ENCODE results near the gene NHSL1. TPM values are rescaled to one million over a fixed set of nuclear protein-coding genes. Genes with fewer than 3 reads are reported as not detected.

Gene NHSL1
- total RNA-seq, 1 donor from 2014 or later, result 72.3 TPM

- peaks cover 6% of the 10 kb centered on the region for H3K4me1 Mint-ChIP-seq (ENCODE audit: unreplicated experiment)
- H3K36me3 Mint-ChIP-seq (ENCODE audit: low read depth, unreplicated experiment), result peaks cover 25% of the 10 kb centered on the region
- no peaks in the 10 kb centered on the region for H3K27me3 Mint-ChIP-seq (ENCODE audit: unreplicated experiment)
- no peak for TF ChIP-seq CTCF (IDR thresholded peaks at IDR 0.05; ENCODE audit: unreplicated experiment)
- no peak overlapping the region for H3K4me3 Mint-ChIP-seq (ENCODE audit: unreplicated experiment)
- H3K9me3 Mint-ChIP-seq (ENCODE audit: unreplicated experiment), result no peaks in the 10 kb centered on the region
- DNase-seq (ENCODE audit: low spot score), result no peak
- no peak overlapping the region for H3K27ac Mint-ChIP-seq (ENCODE audit: unreplicated experiment)
Measured at GRCh38 chr6:138467901-138468300, 31.4 kb downstream of the NHSL1 start.

GRCh38 chr6:138465007-138465645 lies 34.2 kb downstream of the NHSL1 start:
- H3K9me3 Mint-ChIP-seq (ENCODE audit: unreplicated experiment), result no peaks in the 10 kb centered on the region
- no peak for DNase-seq (ENCODE audit: low spot score)
- H3K27ac Mint-ChIP-seq (ENCODE audit: unreplicated experiment), result peak overlapping the region; percentile 14
- peaks cover 6% of the 10 kb centered on the region for H3K4me1 Mint-ChIP-seq (ENCODE audit: unreplicated experiment)
- H3K36me3 Mint-ChIP-seq (ENCODE audit: low read depth, unreplicated experiment), result peaks cover 45% of the 10 kb centered on the region
- no peak for TF ChIP-seq CTCF (IDR thresholded peaks at IDR 0.05; ENCODE audit: unreplicated experiment)
- peak overlapping the region; percentile 3 for H3K4me3 Mint-ChIP-seq (ENCODE audit: unreplicated experiment)
- peaks cover 2% of the 10 kb centered on the region for H3K27me3 Mint-ChIP-seq (ENCODE audit: unreplicated experiment)

- peaks cover 2% of the 10 kb centered on the region for H3K27me3 Mint-ChIP-seq (ENCODE audit: unreplicated experiment)
- H3K36me3 Mint-ChIP-seq (ENCODE audit: low read depth, unreplicated experiment), result peaks cover 39% of the 10 kb centered on the region
- H3K27ac Mint-ChIP-seq (ENCODE audit: unreplicated experiment), result no peak overlapping the region
- no peak for DNase-seq (ENCODE audit: low spot score)
- peaks cover 6% of the 10 kb centered on the region for H3K4me1 Mint-ChIP-seq (ENCODE audit: unreplicated experiment)
- TF ChIP-seq CTCF (IDR thresholded peaks at IDR 0.05; ENCODE audit: unreplicated experiment), result no peak
- no peak overlapping the region for H3K4me3 Mint-ChIP-seq (ENCODE audit: unreplicated experiment)
- H3K9me3 Mint-ChIP-seq (ENCODE audit: unreplicated experiment), result no peaks in the 10 kb centered on the region
Measured at GRCh38 chr6:138464085-138464484, 35.2 kb downstream of the NHSL1 start.

GRCh38 chr6:138461647-138462046 lies 37.6 kb downstream of the NHSL1 start:
- H3K27me3 Mint-ChIP-seq (ENCODE audit: unreplicated experiment), result peaks cover 2% of the 10 kb centered on the region
- H3K27ac Mint-ChIP-seq (ENCODE audit: unreplicated experiment), result no peak overlapping the region
- H3K4me1 Mint-ChIP-seq (ENCODE audit: unreplicated experiment), result peaks cover 9% of the 10 kb centered on the region

More at GRCh38 chr6:138461647-138462046, 37.6 kb downstream of the NHSL1 start:
- no peak for TF ChIP-seq CTCF (IDR thresholded peaks at IDR 0.05; ENCODE audit: unreplicated experiment)
- H3K36me3 Mint-ChIP-seq (ENCODE audit: low read depth, unreplicated experiment), result peaks cover 37% of the 10 kb centered on the region
- DNase-seq (ENCODE audit: low spot score), result no peak
- H3K4me3 Mint-ChIP-seq (ENCODE audit: unreplicated experiment), result no peak overlapping the region
- H3K9me3 Mint-ChIP-seq (ENCODE audit: unreplicated experiment), result no peaks in the 10 kb centered on the region

Measured in endothelial cell (in vitro differentiated cells).